ENCODE measurements around the gene CD44. TPM values are rescaled to one million over a fixed set of nuclear protein-coding genes. Genes with fewer than 3 reads are reported as not detected.

Gene CD44
- total RNA-seq, 1 experiment from 2014 or later: 6.1 TPM

- Histone ChIP-seq H3T11ph (ENCODE audit: low read length) (no peak overlapping the region), H3K23me2 (ENCODE audit: insufficient read length, low read depth, low read length, poor library complexity, severe bottlenecking) (no peaks in the 10 kb centered on the region), H3K4ac (ENCODE audit: low read depth, low read length) (no peak overlapping the region), H3K14ac (ENCODE audit: insufficient read depth, low read length) (no peak overlapping the region), H3K23ac (ENCODE audit: insufficient read length, low read depth, low read length) (no peak overlapping the region), H2AK5ac (ENCODE audit: insufficient read length, low read length) (no peak overlapping the region), H3K9me3 (ENCODE audit: control insufficient read depth, low read depth, low read length) (no peaks in the 10 kb centered on the region), H3K27ac (ENCODE audit: insufficient read length, low read depth, low read length) (no peak overlapping the region), H2BK12ac (ENCODE audit: insufficient read length, low read depth, low read length) (no peak overlapping the region), H3K27me3 (ENCODE audit: insufficient read depth, low read length) (no peaks in the 10 kb centered on the region), H4K20me1 (ENCODE audit: control insufficient read depth, insufficient read depth, insufficient read length) (no peaks in the 10 kb centered on the region), H3K79me1 (ENCODE audit: insufficient read depth, low read depth, low read length, poor library complexity, severe bottlenecking) (no peaks in the 10 kb centered on the region), H2BK120ac (ENCODE audit: low read depth, low read length, poor library complexity, severe bottlenecking) (no peak overlapping the region), H4K91ac (ENCODE audit: insufficient read length, low read depth, low read length) (no peak overlapping the region), H3K9ac (ENCODE audit: extremely low read depth, insufficient read length, low read length) (no peak overlapping the region), H3K4me2 (ENCODE audit: insufficient read depth, insufficient read length, low read length) (no peak overlapping the region), H2BK5ac (ENCODE audit: insufficient read length, low read length) (no peak overlapping the region), H2AFZ (ENCODE audit: low read length) (no peak overlapping the region), H3K4me1 (ENCODE audit: insufficient read depth, low read length) (no peaks in the 10 kb centered on the region), H4K5ac (ENCODE audit: insufficient read length, low read depth, low read length) (no peak overlapping the region), H2BK20ac (ENCODE audit: low read depth, low read length, poor library complexity, severe bottlenecking) (no peak overlapping the region), H3K18ac (ENCODE audit: insufficient read length, low read depth, low read length) (no peak overlapping the region), H3K79me2 (ENCODE audit: insufficient read depth, low read length) (no peaks in the 10 kb centered on the region), H2BK15ac (ENCODE audit: low read depth, low read length) (no peak overlapping the region), H3K56ac (ENCODE audit: insufficient read length, low read depth, low read length) (no peak overlapping the region), H4K8ac (replicated peaks; ENCODE audit: insufficient read length, low read depth, low read length) (no peak overlapping the region)
- Mint-ChIP-seq H3K27me3 (ENCODE audit: low read depth) (peaks cover 4% of the 10 kb centered on the region), H3K9me3 (no peaks in the 10 kb centered on the region; a peak in 3 of 5 replicates), H3K36me3 (ENCODE audit: insufficient read depth in 1 of 3, low read depth in 3 of 3) (no peaks in the 10 kb centered on the region), H3K4me1 (peaks cover 0 to 4% of the 10 kb centered on the region in 2 experiments; a peak in 2 of 4 replicates), H3K4me3 (no peak overlapping the region), H3K27ac (no peak overlapping the region)
- no peak for DNase-seq
- WGBS (ENCODE audit: extremely low coverage, insufficient read length, low lambda C conversion rate): no CpG with 5 or more reads among the region's 1 CpG
- TF ChIP-seq CTCF (conservative IDR thresholded peaks at IDR 0.05): no peak
These were observed 49.3 kb upstream of the CD44 start for GRCh38 chr11:35089666-35090065.
